ENCODE data around the gene SPOCK1. TPM values are rescaled to one million over a fixed set of nuclear protein-coding genes. Genes with fewer than 3 reads are reported as not detected.

The SPOCK1 gene
- total and polyA plus RNA-seq, 2 experiments from 2014 or later, result 5.6 to 10.1 TPM

DNA sequence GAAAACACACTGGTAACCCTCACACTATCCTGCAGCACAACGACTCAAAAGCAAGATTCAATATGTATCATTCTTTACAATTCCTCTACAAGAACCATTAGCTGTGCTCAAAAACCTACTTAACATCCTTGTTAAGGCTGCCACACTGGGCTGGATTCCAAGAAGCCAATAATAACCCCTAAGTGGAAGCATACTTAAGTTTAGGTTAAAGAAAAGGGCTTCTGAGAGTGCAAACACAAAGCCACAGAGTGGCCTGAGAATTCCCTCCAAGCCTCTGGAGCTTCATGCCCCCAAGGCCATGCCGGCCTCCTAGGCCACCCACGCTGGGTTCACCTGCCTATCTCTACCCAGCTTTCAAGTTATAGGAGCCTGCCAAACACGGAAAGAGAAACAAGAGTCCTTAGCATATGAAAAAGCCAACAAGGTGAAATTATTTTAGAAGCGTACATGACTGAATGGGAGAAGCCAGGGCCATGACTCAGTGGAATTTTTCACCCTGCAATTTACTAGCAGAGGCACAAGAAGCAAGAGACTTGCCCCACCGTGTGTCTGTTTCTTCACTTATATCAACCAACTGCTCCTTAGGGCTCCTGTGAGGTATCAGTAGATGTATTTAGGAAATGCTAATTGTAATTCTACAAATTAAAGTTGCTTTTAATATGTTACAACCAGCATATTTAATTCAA, 293.0 kb downstream of the SPOCK1 start:
- no peak overlapping the region for H3K4me2 ChIP-seq
- no peaks in the 10 kb centered on the region for H3K9me2 ChIP-seq (replicated peaks; ENCODE audit: insufficient read depth)
- DNase-seq (ENCODE audit: low spot score), result peak; percentile 37
- TF ChIP-seq EZH2 (IDR thresholded peaks at IDR 0.05; ENCODE audit: borderline replicate concordance) (no peak), EZH2phosphoT487 (IDR thresholded peaks at IDR 0.05; ENCODE audit: low read depth, severe bottlenecking, unreplicated experiment) (no peak)
- TF ChIP-seq, protein P1, sequence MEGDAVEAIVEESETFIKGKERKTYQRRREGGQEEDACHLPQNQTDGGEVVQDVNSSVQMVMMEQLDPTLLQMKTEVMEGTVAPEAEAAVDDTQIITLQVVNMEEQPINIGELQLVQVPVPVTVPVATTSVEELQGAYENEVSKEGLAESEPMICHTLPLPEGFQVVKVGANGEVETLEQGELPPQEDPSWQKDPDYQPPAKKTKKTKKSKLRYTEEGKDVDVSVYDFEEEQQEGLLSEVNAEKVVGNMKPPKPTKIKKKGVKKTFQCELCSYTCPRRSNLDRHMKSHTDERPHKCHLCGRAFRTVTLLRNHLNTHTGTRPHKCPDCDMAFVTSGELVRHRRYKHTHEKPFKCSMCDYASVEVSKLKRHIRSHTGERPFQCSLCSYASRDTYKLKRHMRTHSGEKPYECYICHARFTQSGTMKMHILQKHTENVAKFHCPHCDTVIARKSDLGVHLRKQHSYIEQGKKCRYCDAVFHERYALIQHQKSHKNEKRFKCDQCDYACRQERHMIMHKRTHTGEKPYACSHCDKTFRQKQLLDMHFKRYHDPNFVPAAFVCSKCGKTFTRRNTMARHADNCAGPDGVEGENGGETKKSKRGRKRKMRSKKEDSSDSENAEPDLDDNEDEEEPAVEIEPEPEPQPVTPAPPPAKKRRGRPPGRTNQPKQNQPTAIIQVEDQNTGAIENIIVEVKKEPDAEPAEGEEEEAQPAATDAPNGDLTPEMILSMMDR (IDR thresholded peaks at IDR 0.05; ENCODE audit: poor library complexity), result no peak
- no peaks in the 10 kb centered on the region for H3K27me3 ChIP-seq
- H2AFZ ChIP-seq, result no peak overlapping the region
- 64% methylated on average over 6 of the region's 6 CpGs for WGBS (ENCODE audit: low lambda C conversion rate, missing lambda C conversion rate)
- H3K4me1 ChIP-seq (ENCODE audit: insufficient read depth), result peaks cover 13% of the 10 kb centered on the region
- no peaks in the 10 kb centered on the region for H3K9me3 ChIP-seq (ENCODE audit: low read depth)
- H3K4me3 ChIP-seq, result no peak overlapping the region
- H4K20me1 ChIP-seq (ENCODE audit: insufficient read depth, poor library complexity, severe bottlenecking), result no peaks in the 10 kb centered on the region
- no peaks in the 10 kb centered on the region for H3K36me3 ChIP-seq (replicated peaks; ENCODE audit: insufficient read depth, low read depth)
- H3K79me2 ChIP-seq, result no peaks in the 10 kb centered on the region
- no peak overlapping the region for H3K27ac ChIP-seq

GRCh38 chr5:137205231-137206027, 293.7 kb downstream of the SPOCK1 start:
- H3K79me2 ChIP-seq, result no peaks in the 10 kb centered on the region
- H3K27ac ChIP-seq, result no peak overlapping the region
- TF ChIP-seq, protein P1 (IDR thresholded peaks at IDR 0.05; ENCODE audit: poor library complexity), result no peak
- TF ChIP-seq EZH2 (IDR thresholded peaks at IDR 0.05; ENCODE audit: borderline replicate concordance) (no peak), EZH2phosphoT487 (IDR thresholded peaks at IDR 0.05; ENCODE audit: low read depth, severe bottlenecking, unreplicated experiment) (no peak)
- H3K27me3 ChIP-seq, result no peaks in the 10 kb centered on the region
- H2AFZ ChIP-seq, result no peak overlapping the region
- no peaks in the 10 kb centered on the region for H3K9me3 ChIP-seq (ENCODE audit: low read depth)
- H3K4me1 ChIP-seq (ENCODE audit: insufficient read depth), result peaks cover 13% of the 10 kb centered on the region
- no peaks in the 10 kb centered on the region for H4K20me1 ChIP-seq (ENCODE audit: insufficient read depth, poor library complexity, severe bottlenecking)
- H3K9me2 ChIP-seq (replicated peaks; ENCODE audit: insufficient read depth), result no peaks in the 10 kb centered on the region
- no peak for DNase-seq (ENCODE audit: low spot score)
- H3K36me3 ChIP-seq (replicated peaks; ENCODE audit: insufficient read depth, low read depth), result no peaks in the 10 kb centered on the region
- 73% methylated on average over 6 of the region's 6 CpGs for WGBS (ENCODE audit: low lambda C conversion rate, missing lambda C conversion rate)
- H3K4me2 ChIP-seq, result no peak overlapping the region
- H3K4me3 ChIP-seq, result no peak overlapping the region

DNA sequence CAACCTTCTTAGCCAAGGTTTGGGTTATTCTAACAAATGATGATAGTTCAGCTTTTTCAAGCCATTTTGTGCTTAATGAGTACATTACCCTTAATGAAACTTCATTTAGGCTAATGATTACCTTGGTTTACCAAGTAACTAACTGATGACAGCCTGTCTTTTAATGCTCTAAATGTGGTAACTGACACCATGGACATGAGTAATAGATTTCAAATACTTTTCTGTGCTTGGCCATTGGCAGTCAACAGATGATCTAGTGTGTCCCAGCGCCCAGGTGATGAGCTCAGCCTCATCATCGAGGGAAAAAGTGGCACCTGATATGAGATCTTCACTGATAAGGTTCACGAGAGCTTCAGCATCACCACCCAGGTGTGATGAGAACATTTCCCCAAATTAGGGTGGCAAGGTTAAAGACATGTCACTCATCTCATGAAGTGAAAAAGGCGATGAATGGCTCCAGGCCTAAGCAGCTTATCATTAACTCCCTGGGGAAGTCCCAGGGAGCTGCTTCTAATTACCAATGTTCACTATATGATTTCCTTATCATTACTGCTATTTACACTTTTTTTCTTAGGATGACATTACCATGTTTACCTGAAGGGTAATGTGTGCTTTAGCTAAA, 296.0 kb downstream of the SPOCK1 start:
- Histone ChIP-seq H3K4me2 (no peak overlapping the region), H2AFZ (no peak overlapping the region), H3K4me1 (ENCODE audit: insufficient read depth) (peaks cover 13% of the 10 kb centered on the region), H4K20me1 (ENCODE audit: insufficient read depth, poor library complexity, severe bottlenecking) (no peaks in the 10 kb centered on the region), H3K36me3 (replicated peaks; ENCODE audit: insufficient read depth, low read depth) (no peaks in the 10 kb centered on the region), H3K27me3 (no peaks in the 10 kb centered on the region), H3K27ac (no peak overlapping the region), H3K79me2 (no peaks in the 10 kb centered on the region), H3K4me3 (no peak overlapping the region), H3K9me2 (replicated peaks; ENCODE audit: insufficient read depth) (no peaks in the 10 kb centered on the region), H3K9me3 (ENCODE audit: low read depth) (no peaks in the 10 kb centered on the region)
- 53% methylated on average over 4 of the region's 4 CpGs for WGBS (ENCODE audit: low lambda C conversion rate, missing lambda C conversion rate)
- TF ChIP-seq, protein P1 (IDR thresholded peaks at IDR 0.05; ENCODE audit: poor library complexity), result no peak
- TF ChIP-seq EZH2 (IDR thresholded peaks at IDR 0.05; ENCODE audit: borderline replicate concordance) (no peak), EZH2phosphoT487 (IDR thresholded peaks at IDR 0.05; ENCODE audit: low read depth, severe bottlenecking, unreplicated experiment) (no peak)
- no peak for DNase-seq (ENCODE audit: low spot score)

Data from hepatocyte (in vitro differentiated cells).